ENCODE results near the gene ASB18. TPM values are rescaled to one million over a fixed set of nuclear protein-coding genes. Genes with fewer than 3 reads are reported as not detected.

ASB18 gene
- polyA plus RNA-seq, 1 donor (not counting 4 experiments of a cell fraction or from before 2014, with no cell fraction given), result not detected

DNA sequence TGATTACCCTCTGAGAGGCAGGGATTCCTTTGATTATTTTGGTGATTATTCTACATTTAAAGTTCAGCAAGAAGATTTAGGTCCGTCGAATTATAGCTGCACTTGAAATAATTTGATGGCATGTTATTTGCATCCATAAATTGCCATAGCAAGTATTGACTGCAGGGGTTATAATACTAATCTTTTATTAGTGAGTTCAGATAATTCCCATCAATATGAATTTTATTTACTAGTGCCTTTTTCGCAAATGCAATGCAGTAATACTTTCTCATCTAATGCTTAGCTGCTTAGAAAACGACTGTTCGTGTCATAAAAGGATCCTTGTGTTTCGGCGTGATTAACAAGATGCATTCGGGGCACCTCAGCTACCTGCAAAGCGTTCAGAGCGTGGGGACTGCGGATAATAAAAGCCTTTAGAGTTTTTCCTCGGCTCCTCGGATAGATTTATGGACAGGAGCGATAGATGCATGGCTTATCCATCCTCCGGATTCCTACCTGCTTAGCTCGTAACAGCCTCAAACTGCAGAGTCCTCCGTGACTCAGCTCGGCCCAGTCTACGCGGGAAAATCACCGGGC is 93.5 kb downstream of the ASB18 start:
- Histone ChIP-seq H2AFZ (ENCODE audit: control insufficient read depth, low read length) (no peak overlapping the region), H3K79me2 (ENCODE audit: control insufficient read depth, insufficient read depth, low read length) (no peaks in the 10 kb centered on the region), H3K9ac (ENCODE audit: control insufficient read depth, extremely low read depth, insufficient read depth, low read length) (no peak overlapping the region), H4K20me1 (ENCODE audit: control insufficient read depth, extremely low read depth, insufficient read depth, low read length) (peaks cover 11% of the 10 kb centered on the region), H3K27me3 (ENCODE audit: control insufficient read depth, extremely low read depth, insufficient read depth, low read length) (peaks cover 84% of the 10 kb centered on the region), H3K4me1 (ENCODE audit: control insufficient read depth, extremely low read depth, insufficient read depth, low read length) (peaks cover 13% of the 10 kb centered on the region), H3K4me3 (ENCODE audit: control insufficient read depth in 2 of 3, extremely low read depth in 1 of 3, insufficient read depth in 2 of 3, low read depth in 1 of 3, low read length in 3 of 3) (no peak overlapping the region), H3K4me2 (ENCODE audit: control insufficient read depth, extremely low read depth, insufficient read depth, low read depth, low read length) (peak overlapping the region; percentile 65), H3K36me3 (ENCODE audit: control insufficient read depth in 2 of 2, extremely low read depth in 1 of 2, insufficient read depth in 2 of 2, low read length in 2 of 2) (no peaks in the 10 kb centered on the region), H3K9me3 (ENCODE audit: control insufficient read depth, low read depth, low read length) (no peaks in the 10 kb centered on the region), H3K27ac (ENCODE audit: control insufficient read depth, insufficient read depth, low read length) (no peak overlapping the region), H3K9me1 (ENCODE audit: control insufficient read depth, extremely low read depth, insufficient read depth, low read length) (no peaks in the 10 kb centered on the region)
- no peak for TF ChIP-seq CTCF (optimal IDR thresholded peaks at IDR 0.05 in 1 of 3, IDR thresholded peaks at IDR 0.05 in 1 of 3, conservative IDR thresholded peaks at IDR 0.05 in 1 of 3; ENCODE audit: extremely low read depth in 1 of 3, insufficient read depth in 2 of 3, low read length in 3 of 3)
- no peak for TF ChIP-seq EZH2 (IDR thresholded peaks at IDR 0.05; ENCODE audit: low read length)
- dilution Hi-C loops (cut with MboI; ENCODE audit: extremely low pct_ligation_motif_present, low sequenced_read_pairs), result no loop called here
- DNase-seq (ENCODE audit: low read depth, low spot score), result no peak
- no peak for FAIRE-seq

DNA sequence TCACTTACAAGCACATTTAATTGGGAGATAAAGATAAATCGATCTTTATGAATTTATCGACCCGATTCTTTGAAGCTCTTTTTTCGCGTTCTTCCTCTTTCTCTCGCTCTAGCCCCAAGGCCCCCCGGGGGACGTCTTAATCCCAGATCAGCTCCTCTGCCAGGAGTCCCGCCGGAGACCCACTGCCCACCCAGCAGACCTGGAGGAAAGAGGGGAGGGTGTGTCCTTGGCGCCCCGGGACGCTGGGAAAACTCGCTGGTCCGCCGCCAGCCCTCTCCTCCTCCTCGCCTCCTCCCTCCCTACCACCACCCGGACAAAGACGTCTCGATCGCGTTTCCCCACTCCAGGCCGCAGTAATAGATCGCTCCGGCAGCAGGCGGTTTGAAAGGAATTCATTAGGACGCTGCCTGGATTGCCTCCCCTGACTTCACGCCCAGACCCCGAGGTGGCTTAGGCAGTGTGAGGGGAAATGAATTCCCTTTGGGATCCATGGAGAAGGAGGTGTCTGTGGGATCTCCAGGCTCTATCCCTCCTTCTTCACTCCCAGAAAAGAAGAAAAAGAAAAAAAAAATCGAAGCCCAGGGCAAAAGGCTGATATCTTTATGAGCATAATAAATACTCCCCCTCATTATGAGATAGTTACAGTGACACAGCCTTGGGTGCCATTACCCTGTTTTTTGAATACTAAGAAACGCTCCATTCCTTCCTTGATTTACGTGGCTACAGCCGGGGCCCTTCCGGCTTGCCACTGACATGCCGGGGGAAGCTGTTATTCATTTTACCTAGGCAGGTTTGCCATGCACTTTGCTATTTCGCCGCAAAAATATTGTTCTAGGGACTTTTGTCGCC is 94.2 kb downstream of the ASB18 start:
- DNase-seq (ENCODE audit: low read depth, low spot score) (no peak), FAIRE-seq (no peak)
- Histone ChIP-seq H4K20me1 (ENCODE audit: control insufficient read depth, extremely low read depth, insufficient read depth, low read length) (peaks cover 11% of the 10 kb centered on the region), H3K4me1 (ENCODE audit: control insufficient read depth, extremely low read depth, insufficient read depth, low read length) (peaks cover 14% of the 10 kb centered on the region), H3K9me1 (ENCODE audit: control insufficient read depth, extremely low read depth, insufficient read depth, low read length) (no peaks in the 10 kb centered on the region), H2AFZ (ENCODE audit: control insufficient read depth, low read length) (no peak overlapping the region), H3K79me2 (ENCODE audit: control insufficient read depth, insufficient read depth, low read length) (no peaks in the 10 kb centered on the region), H3K36me3 (ENCODE audit: control insufficient read depth in 2 of 2, extremely low read depth in 1 of 2, insufficient read depth in 2 of 2, low read length in 2 of 2) (no peaks in the 10 kb centered on the region), H3K9ac (ENCODE audit: control insufficient read depth, extremely low read depth, insufficient read depth, low read length) (no peak overlapping the region), H3K4me3 (ENCODE audit: control insufficient read depth in 2 of 3, extremely low read depth in 1 of 3, insufficient read depth in 2 of 3, low read depth in 1 of 3, low read length in 3 of 3) (no peak overlapping the region), H3K9me3 (ENCODE audit: control insufficient read depth, low read depth, low read length) (no peaks in the 10 kb centered on the region), H3K4me2 (ENCODE audit: control insufficient read depth, extremely low read depth, insufficient read depth, low read depth, low read length) (no peak overlapping the region), H3K27ac (ENCODE audit: control insufficient read depth, insufficient read depth, low read length) (no peak overlapping the region), H3K27me3 (ENCODE audit: control insufficient read depth, extremely low read depth, insufficient read depth, low read length) (peaks cover 89% of the 10 kb centered on the region)
- TF ChIP-seq EZH2 (IDR thresholded peaks at IDR 0.05; ENCODE audit: low read length) (peak; percentile 40), CTCF (optimal IDR thresholded peaks at IDR 0.05 in 1 of 3, IDR thresholded peaks at IDR 0.05 in 1 of 3, conservative IDR thresholded peaks at IDR 0.05 in 1 of 3; ENCODE audit: extremely low read depth in 1 of 3, insufficient read depth in 2 of 3, low read length in 3 of 3) (no peak)
- dilution Hi-C loops (cut with MboI; ENCODE audit: extremely low pct_ligation_motif_present, low sequenced_read_pairs), result no loop called here

All from keratinocyte (primary cell).